ENCODE data around the gene BORCS5. TPM values are rescaled to one million over a fixed set of nuclear protein-coding genes. Genes with fewer than 3 reads are reported as not detected.

BORCS5 gene
- total and polyA plus RNA-seq, 2 donors (not counting 1 experiment from before 2014, with no cell fraction given) = 11.9 to 46.2 TPM

DNA sequence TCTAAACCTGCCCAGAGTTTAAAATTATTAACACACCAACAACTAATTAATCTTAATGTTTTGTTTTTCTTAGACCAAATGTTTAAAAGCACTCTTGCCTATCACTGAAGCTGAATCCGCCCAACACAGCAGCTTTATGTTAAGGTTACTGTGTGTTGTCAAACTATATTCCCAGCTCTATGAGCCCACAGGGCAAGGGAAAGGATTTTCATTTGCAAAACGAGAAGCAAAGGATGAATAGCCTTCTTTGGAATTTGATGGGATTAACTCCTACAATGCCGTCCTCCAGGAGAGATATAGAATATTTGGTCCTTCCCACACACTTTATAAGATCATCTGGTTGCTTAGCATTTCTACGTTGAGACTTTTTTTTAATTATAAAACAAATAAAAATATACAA, 162.0 kb downstream of the BORCS5 start:
- H3K27me3 ChIP-seq (replicated peaks in 1 of 4; ENCODE audit: control extremely low read depth in 1 of 4, control insufficient read depth in 3 of 4, insufficient read depth in 4 of 4, low read length in 3 of 4) = no peaks in the 10 kb centered on the region
- H3K36me3 ChIP-seq (replicated peaks in 1 of 2; ENCODE audit: control extremely low read depth in 1 of 2, control insufficient read depth in 1 of 2, extremely low read depth in 1 of 2, insufficient read depth in 2 of 2, low read length in 1 of 2) = no peaks in the 10 kb centered on the region
- no peak overlapping the region for H2AFZ ChIP-seq (ENCODE audit: insufficient read depth, low read depth, low read length, poor library complexity, severe bottlenecking)
- peaks cover 3% of the 10 kb centered on the region for H3K27me3 Mint-ChIP-seq
- no peak for ATAC-seq (ENCODE audit: low read depth)
- H3K27ac Mint-ChIP-seq = no peak overlapping the region
- H3K4me2 ChIP-seq (replicated peaks; ENCODE audit: low read depth, low read length, poor library complexity, severe bottlenecking) = no peak overlapping the region
- H3K4me3 Mint-ChIP-seq = no peak overlapping the region
- POLR2A ChIA-PET = no interaction called here
- no peak overlapping the region for H3K4me3 ChIP-seq (ENCODE audit: control extremely low read depth in 1 of 5, extremely low read depth in 1 of 5, insufficient read depth in 1 of 5, low read depth in 2 of 5, low read length in 4 of 5)
- WGBS (ENCODE audit: insufficient coverage) = no CpG with 5 or more reads among the region's 4 CpGs
- H3K79me2 ChIP-seq (ENCODE audit: control insufficient read depth, insufficient read depth, low read length) = no peaks in the 10 kb centered on the region
- CTCF ChIA-PET = interaction anchor here (0.7 to 1.9 kb wide), 2 partner anchors 164 to 218 kb away, joined by 4 to 5 read pairs; no protein-coding TSS in a partner anchor
- intact Hi-C loops (cut with micrococcal nuclease) = no loop called here
- no peak for TF ChIP-seq EZH2 (IDR thresholded peaks at IDR 0.05; ENCODE audit: borderline replicate concordance, insufficient read depth, low read depth, low read length, poor library complexity, severe bottlenecking)
- TF ChIP-seq, protein P1, sequence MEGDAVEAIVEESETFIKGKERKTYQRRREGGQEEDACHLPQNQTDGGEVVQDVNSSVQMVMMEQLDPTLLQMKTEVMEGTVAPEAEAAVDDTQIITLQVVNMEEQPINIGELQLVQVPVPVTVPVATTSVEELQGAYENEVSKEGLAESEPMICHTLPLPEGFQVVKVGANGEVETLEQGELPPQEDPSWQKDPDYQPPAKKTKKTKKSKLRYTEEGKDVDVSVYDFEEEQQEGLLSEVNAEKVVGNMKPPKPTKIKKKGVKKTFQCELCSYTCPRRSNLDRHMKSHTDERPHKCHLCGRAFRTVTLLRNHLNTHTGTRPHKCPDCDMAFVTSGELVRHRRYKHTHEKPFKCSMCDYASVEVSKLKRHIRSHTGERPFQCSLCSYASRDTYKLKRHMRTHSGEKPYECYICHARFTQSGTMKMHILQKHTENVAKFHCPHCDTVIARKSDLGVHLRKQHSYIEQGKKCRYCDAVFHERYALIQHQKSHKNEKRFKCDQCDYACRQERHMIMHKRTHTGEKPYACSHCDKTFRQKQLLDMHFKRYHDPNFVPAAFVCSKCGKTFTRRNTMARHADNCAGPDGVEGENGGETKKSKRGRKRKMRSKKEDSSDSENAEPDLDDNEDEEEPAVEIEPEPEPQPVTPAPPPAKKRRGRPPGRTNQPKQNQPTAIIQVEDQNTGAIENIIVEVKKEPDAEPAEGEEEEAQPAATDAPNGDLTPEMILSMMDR (IDR thresholded peaks at IDR 0.05) = no peak
- no peak for DNase-seq
- no peaks in the 10 kb centered on the region for H3K4me1 Mint-ChIP-seq
- H3K9me3 Mint-ChIP-seq (ENCODE audit: insufficient read depth) = no peaks in the 10 kb centered on the region
- H3K4me1 ChIP-seq (ENCODE audit: control insufficient read depth in 2 of 2, insufficient read depth in 2 of 2, low read length in 2 of 2) = no peaks in the 10 kb centered on the region
- H3K9ac ChIP-seq (ENCODE audit: low read length) = no peak overlapping the region
- no peak overlapping the region for H3K27ac ChIP-seq (ENCODE audit: low read length in 2 of 2)
- no peaks in the 10 kb centered on the region for H4K20me1 ChIP-seq (ENCODE audit: control insufficient read depth, insufficient read depth, low read length, poor library complexity, severe bottlenecking)
- H3K9me3 ChIP-seq (ENCODE audit: control extremely low read depth in 1 of 3, control insufficient read depth in 2 of 3, insufficient read depth in 1 of 3, low read length in 2 of 3) = no peaks in the 10 kb centered on the region

Other genes starting within 250 kb of the BORCS5 start
- gene LRP6, start 90.0 kb upstream of the BORCS5 start, total RNA-seq = 2.8 TPM in 2 replicates
- gene LRP6, start 90.0 kb upstream of the BORCS5 start, polyA plus RNA-seq = 0.32 and 0.34 TPM in 2 replicates
- gene MANSC1, start 6.8 kb upstream of the BORCS5 start, total RNA-seq = 0.32 and 0.73 TPM in 2 replicates
- gene MANSC1, start 6.8 kb upstream of the BORCS5 start, polyA plus RNA-seq = 0.09 and 0.19 TPM in 2 replicates
- 5.6 and 5.9 TPM in 2 replicates for gene DUSP16, start 205.8 kb downstream of the BORCS5 start, total RNA-seq
- gene DUSP16, start 205.8 kb downstream of the BORCS5 start, polyA plus RNA-seq = 0.35 and 0.37 TPM in 2 replicates